DOHH2 (cell line): Measurements from ENCODE around the gene PDCL2.

ENCODE experiments used
- CTCF ChIP-seq: fragments of 200-600 bp; sonication (generic); IDR thresholded peaks from one replicate; pipeline ENCODE4 v1.5.1; 2014; ENCODE audit warnings: antibody characterized with exemption, mild to moderate bottlenecking, low read depth, low read length; ENCODE audit not compliant: poor library complexity, severe bottlenecking
- EZH2phosphoT487 ChIP-seq: fragments of 200-600 bp; sonication (generic); IDR thresholded peaks from 2 replicates; pipeline ENCODE4 v1.6.1; 2017; ENCODE audit warnings: borderline replicate concordance, mild to moderate bottlenecking, antibody characterized with exemption, low read length, moderate library complexity, mixed read lengths

GRCh38 chr4:55588160-55588559, 3.9 kb downstream of the PDCL2 start:
- TF ChIP-seq CTCF (no peak), EZH2phosphoT487 (no peak)
